B cell (primary cell): ENCODE results near the gene NF2.

ENCODE experiments used
- EZH2 ChIP-seq: IDR thresholded peaks from 2 replicates; pipeline ENCODE4 v1.6.1; 2012; ENCODE audit warnings: borderline replicate concordance, low read depth, mild to moderate bottlenecking, moderate library complexity, low read length; ENCODE audit not compliant: insufficient read depth, poor library complexity, severe bottlenecking
- TF ChIP-seq, protein P1 (sequence below): fragments of 200-600 bp; IDR thresholded peaks from one replicate; pipeline ENCODE4 v1.8.0; 2022; ENCODE audit warnings: antibody characterized with exemption, mild to moderate bottlenecking

- TF ChIP-seq, protein P1, sequence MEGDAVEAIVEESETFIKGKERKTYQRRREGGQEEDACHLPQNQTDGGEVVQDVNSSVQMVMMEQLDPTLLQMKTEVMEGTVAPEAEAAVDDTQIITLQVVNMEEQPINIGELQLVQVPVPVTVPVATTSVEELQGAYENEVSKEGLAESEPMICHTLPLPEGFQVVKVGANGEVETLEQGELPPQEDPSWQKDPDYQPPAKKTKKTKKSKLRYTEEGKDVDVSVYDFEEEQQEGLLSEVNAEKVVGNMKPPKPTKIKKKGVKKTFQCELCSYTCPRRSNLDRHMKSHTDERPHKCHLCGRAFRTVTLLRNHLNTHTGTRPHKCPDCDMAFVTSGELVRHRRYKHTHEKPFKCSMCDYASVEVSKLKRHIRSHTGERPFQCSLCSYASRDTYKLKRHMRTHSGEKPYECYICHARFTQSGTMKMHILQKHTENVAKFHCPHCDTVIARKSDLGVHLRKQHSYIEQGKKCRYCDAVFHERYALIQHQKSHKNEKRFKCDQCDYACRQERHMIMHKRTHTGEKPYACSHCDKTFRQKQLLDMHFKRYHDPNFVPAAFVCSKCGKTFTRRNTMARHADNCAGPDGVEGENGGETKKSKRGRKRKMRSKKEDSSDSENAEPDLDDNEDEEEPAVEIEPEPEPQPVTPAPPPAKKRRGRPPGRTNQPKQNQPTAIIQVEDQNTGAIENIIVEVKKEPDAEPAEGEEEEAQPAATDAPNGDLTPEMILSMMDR, result no peak
- TF ChIP-seq EZH2, result no peak
Observed at GRCh38 chr22:29584975-29585374, 18.5 kb upstream of the NF2 start.
